Subcutaneous adipose tissue (tissue), 4 donors: Measurements from ENCODE around the gene SOX13. TPM values are rescaled to one million over a fixed set of nuclear protein-coding genes. Genes with fewer than 3 reads are reported as not detected.

ENCODE experiments used
- CTCF ChIP-seq: fragments of 450-650 bp; IDR thresholded peaks from one replicate; pipeline ENCODE4 v1.5.1; 2016; ENCODE audit warnings: low read depth, mild to moderate bottlenecking, control low read depth, antibody characterized with exemption, moderate library complexity
- total RNA-seq, 4 donors: library from RNA; depleted of rRNA; stranded (reverse); fragments of >200 nt; gene quantifications; one replicate each; pipeline ENCODE4 v1.1.0, GENCODE V29; 2016

Gene SOX13
- total RNA-seq, 4 donors from 2014 or later, result 12.7 to 79.7 (median 25.3) TPM

- TF ChIP-seq CTCF, result no peak
Measured at GRCh38 chr1:204103431-204103741, 30.5 kb downstream of the SOX13 start.

GRCh38 chr1:204104331-204105130 is 31.6 kb downstream of the SOX13 start:
- TF ChIP-seq CTCF, result no peak

- TF ChIP-seq CTCF, result no peak
Measured at GRCh38 chr1:204105131-204105515, 32.2 kb downstream of the SOX13 start.

- TF ChIP-seq CTCF, result no peak
Measured at GRCh38 chr1:204106825-204107224, 33.9 kb downstream of the SOX13 start.

- TF ChIP-seq CTCF, result no peak
Measured at GRCh38 chr1:204107892-204108291, 35.0 kb downstream of the SOX13 start.

GRCh38 chr1:204108312-204109141 is 35.6 kb downstream of the SOX13 start:
- TF ChIP-seq CTCF, result no peak

- TF ChIP-seq CTCF, result no peak
Measured at GRCh38 chr1:204110894-204111633, 38.1 kb downstream of the SOX13 start.
